Neuronal stem cell (in vitro differentiated cells): Measurements from ENCODE around the gene SERGEF.

Experiments used
- DNase-seq: peaks from one replicate; pipeline ENCODE4 v3.0.0-alpha.2; 2013; ENCODE audit warnings: low spot score
- H2AFZ ChIP-seq: one replicate; pipeline ENCODE4 v1.6.1; 2013; ENCODE audit warnings: mild to moderate bottlenecking, low read length, inconsistent platforms
- H2AK5ac ChIP-seq: 2 replicates; pipeline ENCODE4 v1.6.1; 2013; ENCODE audit warnings: low read depth, mild to moderate bottlenecking, inconsistent platforms, low read length, moderate library complexity, mixed read lengths
- H2BK120ac ChIP-seq: 2 replicates; pipeline ENCODE4 v1.6.1; 2013; ENCODE audit warnings: low read depth, mild to moderate bottlenecking, inconsistent platforms, low read length, moderate library complexity, mixed read lengths
- H2BK12ac ChIP-seq: one replicate; pipeline ENCODE4 v1.6.1; 2013; ENCODE audit warnings: low read length, inconsistent platforms
- H2BK15ac ChIP-seq: 2 replicates; pipeline ENCODE4 v1.6.1; 2013; ENCODE audit warnings: mild to moderate bottlenecking, low read length, inconsistent platforms, mixed read lengths
- H2BK5ac ChIP-seq: one replicate; pipeline ENCODE4 v1.6.1; 2013; ENCODE audit warnings: inconsistent platforms, mild to moderate bottlenecking, low read length, moderate library complexity
- H3K14ac ChIP-seq: one replicate; pipeline ENCODE4 v1.6.1; 2013; ENCODE audit warnings: low read length, inconsistent platforms
- H3K18ac ChIP-seq: 2 replicates; pipeline ENCODE4 v1.6.1; 2013; ENCODE audit warnings: low read length, inconsistent platforms
- H3K23ac ChIP-seq: 2 replicates; pipeline ENCODE4 v1.6.1; 2013; ENCODE audit warnings: low read depth, mild to moderate bottlenecking, mixed read lengths, low read length, inconsistent platforms; ENCODE audit not compliant: poor library complexity
- H3K27ac ChIP-seq: replicated peaks from 3 replicates; pipeline ENCODE4 v1.5.1; 2013; ENCODE audit warnings: low read length, inconsistent platforms
- H3K27me3 ChIP-seq, 3 experiments: 2 replicates each; pipeline ENCODE4 v1.6.1; 2013; ENCODE audit warnings: low read length in 3 of 3, mild to moderate bottlenecking in 2 of 3, inconsistent platforms in 1 of 3, low read depth in 1 of 3, mixed read lengths in 1 of 3, moderate library complexity in 1 of 3; ENCODE audit not compliant: control insufficient read depth in 3 of 3, insufficient read depth in 3 of 3
- H3K36me3 ChIP-seq, 2 donors: replicated peaks in 1 of 2; 2 replicates each; pipeline ENCODE4 v1.6.1; 2013; ENCODE audit warnings: low read length in 2 of 2; ENCODE audit not compliant: control insufficient read depth in 2 of 2, insufficient read depth in 2 of 2
- H3K4ac ChIP-seq: 2 replicates; pipeline ENCODE4 v1.6.1; 2013; ENCODE audit warnings: inconsistent platforms, mild to moderate bottlenecking, low read length, moderate library complexity
- H3K4me1 ChIP-seq, 2 donors: 1 replicate in 1 of 2; 2 replicates in 1 of 2; pipeline ENCODE4 v1.6.1; 2013; ENCODE audit warnings: low read length in 2 of 2, low read depth in 1 of 2; ENCODE audit not compliant: control insufficient read depth in 2 of 2, insufficient read depth in 1 of 2
- H3K4me2 ChIP-seq: one replicate; pipeline ENCODE4 v1.6.1; 2013; ENCODE audit warnings: mild to moderate bottlenecking, low read length, inconsistent platforms; ENCODE audit not compliant: insufficient read depth, poor library complexity, severe bottlenecking
- H3K4me3 ChIP-seq, 2 donors: 2 replicates each; pipeline ENCODE4 v1.5.1; 2013; ENCODE audit warnings: low read length in 2 of 2, mild to moderate bottlenecking in 2 of 2, inconsistent platforms in 1 of 2, moderate library complexity in 1 of 2
- H3K79me1 ChIP-seq: one replicate; pipeline ENCODE4 v1.6.1; 2013; ENCODE audit warnings: low read depth, mild to moderate bottlenecking, inconsistent platforms, low read length, moderate library complexity
- H3K9ac ChIP-seq: one replicate; pipeline ENCODE4 v1.6.1; 2013; ENCODE audit warnings: mild to moderate bottlenecking, low read depth, low read length, inconsistent platforms; ENCODE audit not compliant: poor library complexity
- H3K9me3 ChIP-seq, 2 donors: replicated peaks in 1 of 2; 2 replicates each; pipeline versions ENCODE3 to v1.6.1; 2013; ENCODE audit warnings: low read length in 2 of 2, mild to moderate bottlenecking in 2 of 2, inconsistent platforms in 1 of 2, low read depth in 1 of 2, mixed read lengths in 1 of 2, moderate library complexity in 1 of 2; ENCODE audit not compliant: control insufficient read depth in 2 of 2, insufficient read depth in 1 of 2
- H4K8ac ChIP-seq: one replicate; pipeline ENCODE4 v1.6.1; 2013; ENCODE audit warnings: low read depth, mild to moderate bottlenecking, inconsistent platforms, low read length, moderate library complexity
- H4K91ac ChIP-seq: one replicate; pipeline ENCODE4 v1.6.1; 2013; ENCODE audit warnings: low read length, low read depth, mild to moderate bottlenecking, inconsistent platforms; ENCODE audit not compliant: poor library complexity
- WGBS, 2 donors: extraction: QIAGEN DNeasy Blood & Tissue Kit; methylation state at CpG; one replicate each; pipeline ENCODE4 v1.1.7; 2013; ENCODE audit warnings: missing lambda C conversion rate in 2 of 2, mixed read lengths in 1 of 2; ENCODE audit not compliant: insufficient read length in 2 of 2, insufficient replicate concordance in 1 of 2; ENCODE audit errors: extremely low coverage in 2 of 2; 5-methylcytosine and 5-hydroxymethylcytosine counted together

The SERGEF gene

GRCh38 chr11:17748044-17748443 is 264.8 kb downstream of the SERGEF start:
- Histone ChIP-seq H3K14ac (peak overlapping the region; percentile 49), H3K27ac (no peak overlapping the region), H2BK120ac (no peak overlapping the region), H3K23ac (no peak overlapping the region), H3K4me1 (no peaks in the 10 kb centered on the region), H2BK5ac (no peak overlapping the region), H4K8ac (no peak overlapping the region), H3K9me3 (no peaks in the 10 kb centered on the region), H4K91ac (no peak overlapping the region), H2BK15ac (no peak overlapping the region), H3K4me3 (no peak overlapping the region), H3K36me3 (no peaks in the 10 kb centered on the region), H3K27me3 (no peaks in the 10 kb centered on the region), H3K4ac (no peak overlapping the region), H2AFZ (no peak overlapping the region), H3K9ac (no peak overlapping the region), H2BK12ac (no peak overlapping the region), H2AK5ac (no peak overlapping the region), H3K18ac (no peak overlapping the region), H3K79me1 (peaks cover 5% of the 10 kb centered on the region), H3K4me2 (no peak overlapping the region)
- DNase-seq: no peak
- no CpG with 5 or more reads among the region's 8 CpGs for WGBS, 2 donors

DNA sequence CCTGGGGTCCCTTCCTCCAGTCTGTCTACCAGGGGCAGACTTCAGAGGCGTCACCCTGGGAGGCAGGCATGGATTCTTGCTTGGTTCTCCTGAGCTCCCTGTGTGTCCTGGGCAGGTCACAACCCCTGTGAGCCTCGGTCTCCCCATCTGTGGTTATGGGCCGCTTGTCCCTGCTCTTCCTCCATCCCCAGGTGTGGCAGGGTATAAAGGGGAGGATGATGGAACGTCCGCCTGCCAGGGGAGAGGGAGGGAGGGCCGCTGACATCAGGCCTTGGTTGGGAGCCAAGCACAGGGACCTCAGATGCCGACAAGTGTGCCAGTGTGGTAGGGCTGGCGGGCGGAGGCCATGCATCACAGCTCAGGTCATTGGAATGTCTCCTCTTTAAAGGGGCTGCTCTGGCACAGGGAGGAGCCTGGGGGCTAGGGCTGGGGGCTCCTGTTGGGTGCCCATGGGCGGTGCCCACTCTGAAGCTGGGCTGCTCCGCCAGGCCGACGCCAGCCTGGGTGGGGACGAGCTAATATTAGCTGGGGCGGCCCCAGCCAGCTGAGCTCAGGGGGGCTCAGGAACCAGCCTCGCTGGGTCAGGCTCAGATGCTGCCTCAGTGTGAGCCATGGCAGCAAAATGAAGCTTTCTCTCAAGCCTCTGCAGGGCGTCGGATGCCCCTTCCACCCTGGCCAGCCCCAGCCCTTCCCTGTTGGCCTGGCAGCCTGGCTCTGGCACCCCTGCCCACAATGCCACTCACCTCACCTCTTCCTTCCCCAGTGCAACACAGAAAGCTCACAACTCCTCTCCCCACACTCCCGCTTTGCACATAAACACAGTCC is 265.5 kb downstream of the SERGEF start:
- Histone ChIP-seq H3K27me3 (no peaks in the 10 kb centered on the region), H2BK120ac (no peak overlapping the region), H3K4me1 (no peaks in the 10 kb centered on the region), H3K27ac (no peak overlapping the region), H2BK15ac (no peak overlapping the region), H3K4me3 (no peak overlapping the region), H3K9ac (no peak overlapping the region), H3K4ac (no peak overlapping the region), H3K18ac (peak overlapping the region; percentile 34), H3K79me1 (peaks cover 4% of the 10 kb centered on the region), H3K36me3 (no peaks in the 10 kb centered on the region), H3K23ac (peak overlapping the region; percentile 9), H2BK12ac (no peak overlapping the region), H2BK5ac (peak overlapping the region; percentile 5), H4K91ac (no peak overlapping the region), H2AFZ (no peak overlapping the region), H4K8ac (no peak overlapping the region), H3K14ac (no peak overlapping the region), H2AK5ac (peak overlapping the region; percentile 18), H3K9me3 (no peaks in the 10 kb centered on the region), H3K4me2 (no peak overlapping the region)
- DNase-seq: no peak
- no CpG with 5 or more reads among the region's 19 CpGs for WGBS, 2 donors

DNA sequence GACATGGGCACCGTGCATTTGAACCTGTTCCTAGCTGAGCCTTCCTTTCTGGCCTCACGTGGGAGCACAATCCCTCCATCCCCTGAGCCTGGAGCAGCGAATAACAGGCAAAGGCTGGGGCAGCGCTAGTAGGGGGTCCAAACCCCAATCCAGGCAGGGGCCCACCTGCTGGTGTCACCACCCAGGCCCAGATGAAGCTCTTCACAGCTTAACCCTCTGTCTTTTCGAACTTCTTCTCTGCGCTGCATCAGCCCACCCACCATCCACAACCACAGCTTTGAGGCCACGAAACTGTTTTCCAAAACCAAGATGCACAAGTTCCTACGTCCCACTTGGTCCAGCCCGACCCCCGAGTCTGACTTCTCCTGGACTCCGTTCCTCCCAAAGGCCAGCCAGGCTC is 266.8 kb downstream of the SERGEF start:
- Histone ChIP-seq H2BK15ac (no peak overlapping the region), H2BK120ac (no peak overlapping the region), H3K79me1 (peaks cover 4% of the 10 kb centered on the region), H3K9ac (peak overlapping the region; percentile 31), H3K9me3 (no peaks in the 10 kb centered on the region), H3K4ac (no peak overlapping the region), H3K14ac (no peak overlapping the region), H2BK5ac (no peak overlapping the region), H2BK12ac (no peak overlapping the region), H2AK5ac (no peak overlapping the region), H3K27me3 (no peaks in the 10 kb centered on the region), H4K91ac (no peak overlapping the region), H3K18ac (no peak overlapping the region), H3K23ac (no peak overlapping the region), H2AFZ (no peak overlapping the region), H3K27ac (no peak overlapping the region), H3K36me3 (no peaks in the 10 kb centered on the region), H3K4me3 (no peak overlapping the region), H3K4me1 (no peaks in the 10 kb centered on the region), H3K4me2 (no peak overlapping the region), H4K8ac (no peak overlapping the region)
- WGBS, 2 donors: no CpG with 5 or more reads among the region's 11 CpGs
- DNase-seq: no peak

GRCh38 chr11:17745023-17745772 is 267.6 kb downstream of the SERGEF start:
- Histone ChIP-seq H4K91ac (no peak overlapping the region), H3K9ac (no peak overlapping the region), H3K9me3 (no peaks in the 10 kb centered on the region), H3K14ac (no peak overlapping the region), H3K23ac (no peak overlapping the region), H3K27ac (no peak overlapping the region), H2AFZ (no peak overlapping the region), H2BK5ac (no peak overlapping the region), H2BK120ac (no peak overlapping the region), H3K36me3 (no peaks in the 10 kb centered on the region), H3K18ac (no peak overlapping the region), H2AK5ac (peak overlapping the region; percentile 25), H3K4ac (no peak overlapping the region), H3K4me1 (peaks cover 3 to 4% of the 10 kb centered on the region in 2 donors), H3K27me3 (no peaks in the 10 kb centered on the region), H2BK15ac (no peak overlapping the region), H3K4me3 (no peak overlapping the region), H3K4me2 (no peak overlapping the region), H2BK12ac (no peak overlapping the region), H3K79me1 (peaks cover 4% of the 10 kb centered on the region), H4K8ac (no peak overlapping the region)
- WGBS, 2 donors: no CpG with 5 or more reads among the region's 20 CpGs
- DNase-seq: no peak
